K562 (cell line): Measurements from ENCODE around the gene EEF2. TPM values are rescaled to one million over a fixed set of nuclear protein-coding genes. Genes with fewer than 3 reads are reported as not detected.
A peak's percentile ranks its signal among the peaks of the same experiment; 100 is the strongest.

ENCODE experiments used
- E2F3 ChIP-seq: fragments of 250-450 bp; sonication (Bioruptor Pico); IDR thresholded peaks from 2 replicates; pipeline ENCODE4 v1.4.0; 2020; ENCODE audit warnings: mild to moderate bottlenecking
- ETS2 ChIP-seq: IDR thresholded peaks from 2 replicates; pipeline ENCODE4 v1.6.1; 2016; ENCODE audit warnings: borderline replicate concordance, missing genetic modification characterization, mild to moderate bottlenecking, moderate library complexity, missing compliant biosample characterization; ENCODE audit not compliant: poor library complexity, severe bottlenecking
- FOS ChIP-seq: IDR thresholded peaks from 3 replicates; pipeline ENCODE4 v1.6.1; 2011; ENCODE audit not compliant: insufficient read length; ENCODE audit errors: extremely low read depth
- HMG20B ChIP-seq: fragments of 250-450 bp; sonication (Bioruptor Pico); IDR thresholded peaks from 2 replicates; pipeline ENCODE4 v1.5.0; 2021; ENCODE audit warnings: mild to moderate bottlenecking
- JUN ChIP-seq, 2 experiments: sonication (generic) in 1 of 2; formaldehyde crosslinking in 1 of 2; IDR thresholded peaks; 2 replicates each; pipeline versions ENCODE4 v1.6.1 to v1.8.0; 2012 to 2022; ENCODE audit warnings: borderline replicate concordance in 2 of 2, mild to moderate bottlenecking in 2 of 2, improper control_type of control experiment in 1 of 2, low read depth in 1 of 2, low read length in 1 of 2, missing genetic modification reagents in 1 of 2
- LCOR ChIP-seq: sonication (generic); formaldehyde crosslinking; IDR thresholded peaks from 2 replicates; pipeline ENCODE4 v1.8.0; 2022; ENCODE audit warnings: mild to moderate bottlenecking, missing genetic modification reagents
- MED1 ChIP-seq: sonication (generic); formaldehyde crosslinking; IDR thresholded peaks from 2 replicates; pipeline ENCODE4 v1.8.1; 2023; ENCODE audit warnings: missing genetic modification reagents, borderline replicate concordance
- PHTF2 ChIP-seq: fragments of 250-450 bp; sonication (Bioruptor Pico); IDR thresholded peaks from 2 replicates; pipeline ENCODE4 v1.5.0; 2021; ENCODE audit warnings: mild to moderate bottlenecking
- POLR2AphosphoS5 ChIP-seq: IDR thresholded peaks from 2 replicates; pipeline ENCODE4 v1.6.1; 2011; ENCODE audit warnings: mild to moderate bottlenecking, low read depth, low read length, moderate library complexity; ENCODE audit not compliant: control insufficient read depth, insufficient read depth
- RBBP5 ChIP-seq: fragments of 200-600 bp; sonication (generic); IDR thresholded peaks from 2 replicates; pipeline ENCODE4 v1.6.1; 2012; ENCODE audit warnings: borderline replicate concordance, mild to moderate bottlenecking, low read length, control low read depth, inconsistent platforms; ENCODE audit not compliant: insufficient read depth, poor library complexity, severe bottlenecking
- RBM22 ChIP-seq: fragments of 200-400 bp; formaldehyde crosslinking; IDR thresholded peaks from 2 replicates; pipeline ENCODE4 v1.6.1; 2018; ENCODE audit warnings: low read length, low read depth; ENCODE audit not compliant: poor library complexity, severe bottlenecking
- SPI1 ChIP-seq: IDR thresholded peaks from 2 replicates; pipeline ENCODE4 v1.6.1; 2011; ENCODE audit warnings: low read depth, low read length, control low read depth, borderline replicate concordance
- SRSF7 ChIP-seq: fragments of 200-400 bp; formaldehyde crosslinking; optimal IDR thresholded peaks from 2 replicates; pipeline ENCODE3; 2017; ENCODE audit warnings: mild to moderate bottlenecking, low read depth, low read length
- SRSF9 ChIP-seq: fragments of 200-400 bp; formaldehyde crosslinking; IDR thresholded peaks from 2 replicates; pipeline ENCODE4 v1.6.1; 2017; ENCODE audit warnings: low read depth, low read length, borderline replicate concordance
- U2AF1 ChIP-seq: fragments of 200-400 bp; formaldehyde crosslinking; optimal IDR thresholded peaks from 2 replicates; pipeline ENCODE3; 2017; ENCODE audit warnings: mild to moderate bottlenecking, low read depth, low read length, moderate library complexity
- ZBTB49 ChIP-seq: sonication (generic); formaldehyde crosslinking; IDR thresholded peaks from 2 replicates; pipeline ENCODE4 v1.8.0; 2022; ENCODE audit warnings: missing genetic modification reagents, mild to moderate bottlenecking, borderline replicate concordance
- ZEB2 ChIP-seq: fragments of 450-650 bp; IDR thresholded peaks from 2 replicates; pipeline ENCODE4 v1.6.1; 2016
- ZNF232 ChIP-seq: sonication (generic); formaldehyde crosslinking; IDR thresholded peaks from 2 replicates; pipeline ENCODE4 v1.8.0; 2022; ENCODE audit warnings: mild to moderate bottlenecking, missing genetic modification reagents
- ZNF436 ChIP-seq: fragments of 250-450, 450-650 bp; sonication (Bioruptor Pico); formaldehyde crosslinking; IDR thresholded peaks from 2 replicates; pipeline ENCODE4 v1.7.0; 2020; ENCODE audit warnings: mild to moderate bottlenecking
- ZZZ3 ChIP-seq: fragments of 450-650 bp; IDR thresholded peaks from 2 replicates; pipeline ENCODE4 v1.6.1; 2016; ENCODE audit warnings: antibody characterized with exemption, mild to moderate bottlenecking, moderate library complexity
- polyA plus RNA-seq, 8 experiments: library from polyadenylated mRNA; depleted of rRNA in 4 of 8; stranded (reverse) in 5 of 8; unstranded in 3 of 8; fragments of >200 nt; fragmentation: Nextera tagmentation in 2 of 8; fragmentation: Illumina TruSeq in 1 of 8; extraction: Ambion mirVana in 2 of 8; extraction: Trizol in 1 of 8; gene quantifications; 2 replicates each; pipeline versions ENCODE4 v1.2.1 to v1.2.3, GENCODE V29; 2011 to 2014; ENCODE audit warnings: inconsistent platforms in 1 of 8, missing spikeins in 1 of 8
- total RNA-seq, 7 experiments: library from RNA; depleted of rRNA in 6 of 7; stranded (reverse); fragments of >200 nt in 6 of 7; fragmentation: Illumina TruSeq in 2 of 7; extraction: Trizol in 2 of 7; gene quantifications; 2 replicates each; pipeline versions ENCODE4 v1.2.1 to v1.2.3, GENCODE V29; 2011 to 2021; ENCODE audit warnings: low replicate concordance in 1 of 7
- TF ChIP-seq, protein P1 (sequence below): IDR thresholded peaks from 2 replicates; pipeline ENCODE4 v1.6.1; 2011; ENCODE audit warnings: borderline replicate concordance, low read depth, mild to moderate bottlenecking, moderate library complexity, low read length; ENCODE audit not compliant: insufficient read depth, poor library complexity, severe bottlenecking
- TF ChIP-seq, protein P2 (sequence below): sonication (generic); formaldehyde crosslinking; IDR thresholded peaks from 2 replicates; pipeline ENCODE4 v1.8.1; 2023; ENCODE audit warnings: mild to moderate bottlenecking, missing genetic modification reagents

EEF2 gene
- total and polyA plus RNA-seq, 9 of the 15 experiments (the other 6 are each of a cell fraction or from before 2014, with no cell fraction given) = 372 to 3,003 (median 1,453) TPM

DNA sequence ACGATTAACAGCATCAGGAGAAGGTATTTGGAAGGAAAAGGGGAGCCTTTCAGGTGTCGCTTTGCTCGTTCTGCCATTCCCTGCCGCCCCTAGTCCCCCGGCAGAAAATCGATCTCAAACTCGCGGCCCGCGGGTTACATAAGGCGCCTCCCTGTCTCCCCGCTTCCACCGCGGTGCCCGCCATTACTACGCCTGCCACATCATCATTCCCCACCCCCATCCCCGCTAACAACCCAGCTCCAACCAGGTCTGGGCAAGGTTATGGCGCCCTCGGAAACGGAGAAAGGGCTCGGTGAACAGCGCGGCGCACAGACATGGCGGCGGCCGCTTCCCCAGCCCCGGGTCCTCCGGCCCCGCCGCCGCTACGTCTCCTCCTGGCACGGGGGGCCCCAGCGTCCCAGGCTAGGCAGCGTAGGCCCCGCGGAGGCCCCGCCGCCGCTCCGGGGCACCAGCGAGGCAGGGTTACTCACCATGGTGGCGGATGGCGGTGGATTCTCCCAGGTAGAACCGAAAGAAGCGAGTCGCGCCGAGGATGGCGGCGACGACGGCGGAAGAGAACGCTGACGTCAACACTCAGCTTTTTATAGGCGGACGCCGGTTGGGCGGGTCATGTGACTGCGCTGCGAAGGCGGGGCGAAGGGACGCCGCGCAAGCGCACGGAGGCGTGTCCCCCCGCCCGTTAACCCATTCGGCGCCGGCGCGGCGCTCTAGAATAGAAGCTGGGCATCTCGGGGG, at the start of gene EEF2 (continued):
- TF ChIP-seq, protein P1, sequence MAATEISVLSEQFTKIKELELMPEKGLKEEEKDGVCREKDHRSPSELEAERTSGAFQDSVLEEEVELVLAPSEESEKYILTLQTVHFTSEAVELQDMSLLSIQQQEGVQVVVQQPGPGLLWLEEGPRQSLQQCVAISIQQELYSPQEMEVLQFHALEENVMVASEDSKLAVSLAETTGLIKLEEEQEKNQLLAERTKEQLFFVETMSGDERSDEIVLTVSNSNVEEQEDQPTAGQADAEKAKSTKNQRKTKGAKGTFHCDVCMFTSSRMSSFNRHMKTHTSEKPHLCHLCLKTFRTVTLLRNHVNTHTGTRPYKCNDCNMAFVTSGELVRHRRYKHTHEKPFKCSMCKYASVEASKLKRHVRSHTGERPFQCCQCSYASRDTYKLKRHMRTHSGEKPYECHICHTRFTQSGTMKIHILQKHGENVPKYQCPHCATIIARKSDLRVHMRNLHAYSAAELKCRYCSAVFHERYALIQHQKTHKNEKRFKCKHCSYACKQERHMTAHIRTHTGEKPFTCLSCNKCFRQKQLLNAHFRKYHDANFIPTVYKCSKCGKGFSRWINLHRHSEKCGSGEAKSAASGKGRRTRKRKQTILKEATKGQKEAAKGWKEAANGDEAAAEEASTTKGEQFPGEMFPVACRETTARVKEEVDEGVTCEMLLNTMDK = no peak
- TF ChIP-seq SPI1 = no peak
- peak; percentile 77 for TF ChIP-seq ZBTB49 (CRISPR knock-in tag)
- no peak for TF ChIP-seq ZNF436 (CRISPR knock-in tag)
- peak; percentile 99 for TF ChIP-seq RBBP5
- peak; percentile 77; the same call in 1 of the 2 replicates for TF ChIP-seq ZNF232 (CRISPR knock-in tag)
- TF ChIP-seq JUN (IDR thresholded peaks at IDR 0.05; ENCODE audit: borderline replicate concordance, low read depth, low read length) = peak; percentile 83
- TF ChIP-seq JUN (CRISPR knock-in tag; IDR thresholded peaks at IDR 0.05; ENCODE audit: borderline replicate concordance) = peak; percentile 88
- no peak for TF ChIP-seq PHTF2 (CRISPR knock-in tag)
- no peak for TF ChIP-seq MED1
- peak; percentile 99 for TF ChIP-seq RBM22
- peak; percentile 69 for TF ChIP-seq LCOR (CRISPR knock-in tag)
- no peak; the same call in 1 of the 2 replicates for TF ChIP-seq ZEB2
- TF ChIP-seq U2AF1 = peak; percentile 95
- TF ChIP-seq ETS2 (tag) = no peak
- no peak for TF ChIP-seq SRSF7
- TF ChIP-seq ZZZ3 = peak; percentile 98
- TF ChIP-seq FOS = no peak
- TF ChIP-seq SRSF9 = no peak
- peak; percentile 100 for TF ChIP-seq POLR2AphosphoS5
- TF ChIP-seq HMG20B (CRISPR knock-in tag) = no peak
- TF ChIP-seq, protein P2, sequence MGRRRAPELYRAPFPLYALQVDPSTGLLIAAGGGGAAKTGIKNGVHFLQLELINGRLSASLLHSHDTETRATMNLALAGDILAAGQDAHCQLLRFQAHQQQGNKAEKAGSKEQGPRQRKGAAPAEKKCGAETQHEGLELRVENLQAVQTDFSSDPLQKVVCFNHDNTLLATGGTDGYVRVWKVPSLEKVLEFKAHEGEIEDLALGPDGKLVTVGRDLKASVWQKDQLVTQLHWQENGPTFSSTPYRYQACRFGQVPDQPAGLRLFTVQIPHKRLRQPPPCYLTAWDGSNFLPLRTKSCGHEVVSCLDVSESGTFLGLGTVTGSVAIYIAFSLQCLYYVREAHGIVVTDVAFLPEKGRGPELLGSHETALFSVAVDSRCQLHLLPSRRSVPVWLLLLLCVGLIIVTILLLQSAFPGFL (CRISPR knock-in tag) = no peak
- TF ChIP-seq E2F3 (CRISPR knock-in tag) = no peak
